HCT116 (cell line): Measurements from ENCODE around the gene CES4A. TPM values are rescaled to one million over a fixed set of nuclear protein-coding genes. Genes with fewer than 3 reads are reported as not detected.

Experiments
- ATAC-seq: fragments of 200-7000 bp; cut with Tn5 transposase; 2 replicates; pipeline ENCODE4 v1.9.1; 2020; ENCODE audit warnings: mild to moderate bottlenecking, moderate library complexity
- BruUV-seq: library from RNA; stranded (reverse); fragments of 400-500 nt; replicated peaks from 2 replicates; lab custom pipeline; 2021; lab: Mats Ljungman, UMichigan
- CTCF ChIA-PET: fragments of 300-600 bp; sonication (Branson Sonifier 250); formaldehyde crosslinking; loops from one replicate; lab custom pipeline; 2021; ENCODE audit warnings: antibody characterized with exemption; lab: Charles Lee
- POLR2A ChIA-PET: fragments of 300-600, 350-600 bp; sonication (Branson Sonifier 250); formaldehyde crosslinking; loops from one replicate; lab custom pipeline; 2021; ENCODE audit warnings: antibody characterized with exemption; lab: Charles Lee
- RAD21 ChIA-PET, 2 experiments: fragments of 300-600 bp; sonication (Branson Sonifier 250); formaldehyde crosslinking; loops; one replicate each; lab custom pipeline; 2023; ENCODE audit warnings: low total read pairs in 2 of 2; ENCODE audit not compliant: uncharacterized antibody in 2 of 2, unreplicated experiment in 2 of 2, low non-redundant PET in 1 of 2; lab: Charles Lee
- DNase-seq: peaks from one replicate; pipeline ENCODE4 v3.0.0-alpha.2; 2010; ENCODE audit warnings: low read depth, low spot score
- H2AFZ ChIP-seq: fragments of 200-600 bp; shearing (Covaris generic), sonication (generic); 2 replicates; pipeline ENCODE4 v1.6.1; 2017; ENCODE audit warnings: low read depth, mixed run types, mixed read lengths, antibody characterized with exemption, low read length; ENCODE audit not compliant: poor library complexity, severe bottlenecking
- H3K27ac ChIP-seq: 2 replicates; pipeline ENCODE4 v1.5.1; 2012; ENCODE audit warnings: low read depth, low read length
- H3K27me3 ChIP-seq: fragments of 200-600 bp; sonication (generic); 2 replicates; pipeline ENCODE4 v1.6.1; 2016; ENCODE audit warnings: mixed run types, low read length, mixed read lengths; ENCODE audit not compliant: insufficient read depth
- H3K36me3 ChIP-seq, 2 experiments: fragments of 200-500 bp in 1 of 2; fragments of 200-600 bp in 1 of 2; sonication (Bioruptor generic) in 1 of 2; sonication (generic) in 1 of 2; 2 replicates each; pipeline versions ENCODE4 v1.5.1 to v1.6.1; 2014 to 2016; ENCODE audit warnings: low read length in 2 of 2, inconsistent platforms in 1 of 2, mixed read lengths in 1 of 2, mixed run types in 1 of 2; ENCODE audit not compliant: insufficient read depth in 2 of 2, control insufficient read depth in 1 of 2
- H3K4me1 ChIP-seq, 2 experiments: fragments of 200-600 bp in 1 of 2; sonication (generic) in 1 of 2; 2 replicates each; pipeline versions ENCODE4 v1.5.1 to v1.6.1; 2012 to 2017; ENCODE audit warnings: low read length in 2 of 2, inconsistent platforms in 1 of 2, mild to moderate bottlenecking in 1 of 2, mixed read lengths in 1 of 2, mixed run types in 1 of 2, moderate library complexity in 1 of 2; ENCODE audit not compliant: insufficient read depth in 2 of 2, control insufficient read depth in 1 of 2
- H3K4me2 ChIP-seq: fragments of 200-600 bp; sonication (generic); 2 replicates; pipeline ENCODE4 v1.6.1; 2017; ENCODE audit warnings: mixed run types, low read length, mixed read lengths
- H3K4me3 ChIP-seq, 2 experiments: fragments of 200-600 bp in 1 of 2; sonication (generic) in 1 of 2; replicated peaks in 1 of 2; 2 replicates each; pipeline ENCODE4 v1.5.1; 2011 to 2016; ENCODE audit warnings: low read length in 2 of 2, control low read depth in 1 of 2, low read depth in 1 of 2, mild to moderate bottlenecking in 1 of 2, mixed read lengths in 1 of 2, mixed run types in 1 of 2
- H3K79me2 ChIP-seq: fragments of 200-600 bp; sonication (generic); 2 replicates; pipeline ENCODE4 v1.6.1; 2017; ENCODE audit warnings: mild to moderate bottlenecking, mixed run types, low read length, moderate library complexity, mixed read lengths; ENCODE audit not compliant: insufficient read depth
- H3K9ac ChIP-seq: fragments of 200-600 bp; sonication (generic); 2 replicates; pipeline ENCODE4 v1.6.1; 2016; ENCODE audit warnings: low read length, mixed read lengths
- H3K9me2 ChIP-seq: fragments of 200-600 bp; sonication (generic), shearing (Covaris generic); 2 replicates; pipeline ENCODE4 v1.6.1; 2017; ENCODE audit warnings: mixed run types, mild to moderate bottlenecking, moderate library complexity; ENCODE audit not compliant: insufficient read depth
- H3K9me3 ChIP-seq, 2 experiments: fragments of 200-500 bp in 1 of 2; fragments of 200-600 bp in 1 of 2; sonication (Bioruptor generic) in 1 of 2; sonication (generic) in 1 of 2; 2 replicates each; pipeline ENCODE4 v1.6.1; 2014 to 2017; ENCODE audit warnings: low read length in 2 of 2, mixed read lengths in 2 of 2, inconsistent platforms in 1 of 2, low read depth in 1 of 2, mild to moderate bottlenecking in 1 of 2, mixed run types in 1 of 2, moderate library complexity in 1 of 2; ENCODE audit not compliant: control insufficient read depth in 1 of 2, insufficient read depth in 1 of 2
- H4K20me1 ChIP-seq: fragments of 200-600 bp; sonication (generic), shearing (Covaris generic); 2 replicates; pipeline ENCODE4 v1.6.1; 2017; ENCODE audit warnings: mixed run types, mild to moderate bottlenecking, moderate library complexity; ENCODE audit not compliant: insufficient read depth
- ATF3 ChIP-seq: IDR thresholded peaks from 2 replicates; pipeline ENCODE4 v1.6.1; 2012
- CEBPB ChIP-seq: IDR thresholded peaks from 2 replicates; pipeline ENCODE4 v1.6.1; 2012; ENCODE audit warnings: low read depth
- CTCF ChIP-seq, 3 experiments: fragments of 200-600 bp in 1 of 3; sonication (generic) in 1 of 3; IDR thresholded peaks in 2 of 3; conservative IDR thresholded peaks in 1 of 3; 2 replicates each; pipeline ENCODE4 v1.5.1; 2012 to 2017; ENCODE audit warnings: low read depth in 2 of 3, low read length in 2 of 3, antibody characterized with exemption in 1 of 3, borderline replicate concordance in 1 of 3, control low read depth in 1 of 3, mild to moderate bottlenecking in 1 of 3, mixed read lengths in 1 of 3, mixed run types in 1 of 3, moderate library complexity in 1 of 3; ENCODE audit not compliant: insufficient read depth in 1 of 3
- EGR1 ChIP-seq: IDR thresholded peaks from 2 replicates; pipeline ENCODE4 v1.6.1; 2012; ENCODE audit warnings: low read depth
- ELF1 ChIP-seq: IDR thresholded peaks from 2 replicates; pipeline ENCODE4 v1.6.1; 2012; ENCODE audit warnings: low read depth, borderline replicate concordance
- EZH2 ChIP-seq: fragments of 200-600 bp; sonication (generic); IDR thresholded peaks from 2 replicates; pipeline ENCODE4 v1.6.1; 2017; ENCODE audit warnings: antibody characterized with exemption, mixed run types
- EZH2phosphoT487 ChIP-seq: fragments of 200-600 bp; IDR thresholded peaks from 2 replicates; pipeline ENCODE4 v1.6.1; 2018; ENCODE audit warnings: antibody characterized with exemption, borderline replicate concordance
- FOSL1 ChIP-seq: IDR thresholded peaks from 2 replicates; pipeline ENCODE4 v1.6.1; 2012; ENCODE audit warnings: low read depth
- JUND ChIP-seq: IDR thresholded peaks from 2 replicates; pipeline ENCODE4 v1.6.1; 2012
- MAX ChIP-seq: IDR thresholded peaks from 2 replicates; pipeline ENCODE4 v1.6.1; 2012
- POLR2A ChIP-seq: IDR thresholded peaks from 2 replicates; pipeline ENCODE4 v1.7.0; 2011; ENCODE audit warnings: borderline replicate concordance; ENCODE audit not compliant: insufficient read depth, insufficient read length; ENCODE audit errors: extremely low read depth
- RAD21 ChIP-seq: IDR thresholded peaks from 2 replicates; pipeline ENCODE4 v1.6.1; 2012; ENCODE audit warnings: low read depth, mild to moderate bottlenecking
- REST ChIP-seq: IDR thresholded peaks from 2 replicates; pipeline ENCODE4 v1.6.1; 2012; ENCODE audit warnings: low read depth
- SP1 ChIP-seq: IDR thresholded peaks from 2 replicates; pipeline ENCODE4 v1.6.1; 2012; ENCODE audit warnings: low read depth
- TCF7L2 ChIP-seq: IDR thresholded peaks from 2 replicates; pipeline ENCODE4 v1.7.0; 2011; ENCODE audit warnings: borderline replicate concordance, inconsistent platforms; ENCODE audit not compliant: insufficient read depth, insufficient read length; ENCODE audit errors: extremely low read depth
- YY1 ChIP-seq: IDR thresholded peaks from 2 replicates; pipeline ENCODE4 v1.6.1; 2011; ENCODE audit warnings: low read length, low read depth, moderate library complexity, mild to moderate bottlenecking; ENCODE audit not compliant: insufficient replicate concordance; ENCODE audit errors: extremely low read depth
- ZBTB33 ChIP-seq: IDR thresholded peaks from 2 replicates; pipeline ENCODE4 v1.6.1; 2011; ENCODE audit warnings: mild to moderate bottlenecking, low read length, moderate library complexity; ENCODE audit not compliant: insufficient replicate concordance; ENCODE audit errors: extremely low read depth
- ZFX ChIP-seq: fragments of 450-650 bp; IDR thresholded peaks from 2 replicates; pipeline ENCODE4 v1.6.1; 2017
- ZNF274 ChIP-seq: fragments of 200-500 bp; sonication (Bioruptor generic); IDR thresholded peaks from 2 replicates; pipeline ENCODE4 v1.6.1; 2014; ENCODE audit warnings: mild to moderate bottlenecking, low read depth, low read length, inconsistent platforms
- intact Hi-C: fragments of 100-400 bp; cut with micrococcal nuclease; formaldehyde crosslinking; loops from 2 replicates; pipeline ENCODE4 v1.10.0; 2022
- total RNA-seq: library from RNA; stranded (reverse); gene quantifications from one replicate; pipeline ENCODE4 v1.2.1, GENCODE V29; 2021; ENCODE audit not compliant: unreplicated experiment

The CES4A gene
- total RNA-seq, 1 experiment from 2014 or later, result not detected

- H3K4me1 ChIP-seq, result peaks cover 6 to 17% of the 10 kb centered on the region in 2 experiments
- CTCF ChIA-PET, result interaction anchor here (1.6 to 2.6 kb wide), 3 partner anchors 52 to 198 kb away, joined by 5 to 8 read pairs (median 6); partner anchors contain the start of genes FBXL8 and TRADD
- DNase-seq, result no peak
- peak overlapping the region; percentile 94 for H3K4me2 ChIP-seq
- no peaks in the 10 kb centered on the region for H3K9me3 ChIP-seq
- BruUV-seq, result no TSS peak
- no peaks in the 10 kb centered on the region for H3K9me2 ChIP-seq
- intact Hi-C loops, result no loop called here
- peak overlapping the region; percentile 56 to 65; a peak in 3 of 4 replicates for H3K4me3 ChIP-seq
- no peak for TF ChIP-seq ATF3
- no peak for TF ChIP-seq EGR1
- TF ChIP-seq ZFX, result no peak
- TF ChIP-seq EZH2, result no peak
- no peak for TF ChIP-seq FOSL1
- no peak for TF ChIP-seq TCF7L2
- no peak for TF ChIP-seq POLR2A
- no peak for TF ChIP-seq ZNF274
- TF ChIP-seq MAX, result no peak
- no peak for TF ChIP-seq REST
- TF ChIP-seq JUND, result no peak
- no peak for TF ChIP-seq SP1
- TF ChIP-seq EZH2phosphoT487, result no peak
- no peak for TF ChIP-seq ZBTB33
- no peak for TF ChIP-seq CEBPB
- TF ChIP-seq RAD21, result no peak
- TF ChIP-seq ELF1, result no peak
- no peak for TF ChIP-seq CTCF (IDR thresholded peaks at IDR 0.05 in 2 of 3, conservative IDR thresholded peaks at IDR 0.05 in 1 of 3; ENCODE audit: borderline replicate concordance in 1 of 3, insufficient read depth in 1 of 3, low read depth in 2 of 3, low read length in 2 of 3)
- no peak for TF ChIP-seq YY1
- TF ChIP-seq, all 23 proteins: peak for 0
- no peaks in the 10 kb centered on the region for H4K20me1 ChIP-seq
- no peak overlapping the region for H2AFZ ChIP-seq
- H3K9ac ChIP-seq, result no peak overlapping the region
- POLR2A ChIA-PET, result no interaction called here
- RAD21 ChIA-PET, result no interaction called here
- no peak for ATAC-seq
- no peaks in the 10 kb centered on the region for H3K79me2 ChIP-seq
- no peaks in the 10 kb centered on the region for H3K27me3 ChIP-seq
- no peaks in the 10 kb centered on the region for H3K36me3 ChIP-seq
- H3K27ac ChIP-seq, result no peak overlapping the region
Measured at GRCh38 chr16:66961914-66962313, 26.5 kb upstream of the CES4A start.
